Hepatocyte (in vitro differentiated cells): Measurements from ENCODE around the gene APAF1. TPM values are rescaled to one million over a fixed set of nuclear protein-coding genes. Genes with fewer than 3 reads are reported as not detected.

ENCODE experiments used
- DNase-seq: peaks from one replicate; pipeline ENCODE4 v3.0.0-alpha.2; 2016; ENCODE audit warnings: low spot score
- H2AFZ ChIP-seq: fragments of 200-600 bp; sonication (generic); 2 replicates; pipeline ENCODE4 v1.6.0; 2016; ENCODE audit warnings: antibody characterized with exemption, mild to moderate bottlenecking
- H3K27ac ChIP-seq: fragments of 200-600 bp; sonication (generic); 2 replicates; pipeline ENCODE4 v1.5.1; 2016; ENCODE audit warnings: mild to moderate bottlenecking
- H3K27me3 ChIP-seq: fragments of 200-600 bp; sonication (generic); 2 replicates; pipeline ENCODE4 v1.6.1; 2016
- H3K36me3 ChIP-seq: fragments of 200-600 bp; sonication (generic); replicated peaks from 2 replicates; pipeline ENCODE4 v1.5.1; 2016; ENCODE audit warnings: low read depth; ENCODE audit not compliant: insufficient read depth
- H3K4me1 ChIP-seq: fragments of 200-600 bp; sonication (generic); 2 replicates; pipeline ENCODE4 v1.5.1; 2016; ENCODE audit warnings: mild to moderate bottlenecking, moderate library complexity; ENCODE audit not compliant: insufficient read depth
- H3K4me2 ChIP-seq: fragments of 200-600 bp; sonication (generic); 2 replicates; pipeline ENCODE4 v1.6.0; 2016
- H3K4me3 ChIP-seq: fragments of 200-600 bp; sonication (generic); 2 replicates; pipeline ENCODE4 v1.5.1; 2016; ENCODE audit warnings: mild to moderate bottlenecking
- H3K79me2 ChIP-seq: fragments of 200-600 bp; sonication (generic); 2 replicates; pipeline ENCODE4 v1.6.0; 2017; ENCODE audit warnings: mild to moderate bottlenecking
- H3K9me2 ChIP-seq: fragments of 200-600 bp; sonication (generic); replicated peaks from 2 replicates; pipeline ENCODE4 v1.6.0; 2017; ENCODE audit warnings: mild to moderate bottlenecking; ENCODE audit not compliant: insufficient read depth
- H3K9me3 ChIP-seq: fragments of 200-600 bp; sonication (generic); 2 replicates; pipeline ENCODE4 v1.5.1; 2016; ENCODE audit warnings: low read depth, mild to moderate bottlenecking
- H4K20me1 ChIP-seq: fragments of 200-600 bp; sonication (generic); 2 replicates; pipeline ENCODE4 v1.6.0; 2016; ENCODE audit warnings: mild to moderate bottlenecking; ENCODE audit not compliant: insufficient read depth, poor library complexity, severe bottlenecking
- EZH2 ChIP-seq: fragments of 200-600 bp; sonication (generic); IDR thresholded peaks from 2 replicates; pipeline ENCODE4 v1.6.1; 2016; ENCODE audit warnings: antibody characterized with exemption, mild to moderate bottlenecking, borderline replicate concordance
- EZH2phosphoT487 ChIP-seq: fragments of 200-600 bp; sonication (generic); IDR thresholded peaks from one replicate; pipeline ENCODE4 v1.6.1; 2018; ENCODE audit warnings: antibody characterized with exemption, mild to moderate bottlenecking, low read depth, moderate library complexity; ENCODE audit not compliant: unreplicated experiment, severe bottlenecking
- WGBS: methylation state at CpG from one replicate; pipeline ENCODE4 v1.1.6; 2016; ENCODE audit warnings: low lambda C conversion rate; ENCODE audit errors: missing lambda C conversion rate; 5-methylcytosine and 5-hydroxymethylcytosine counted together
- polyA plus RNA-seq: library from polyadenylated mRNA; unstranded; fragments of >200 nt; fragmentation: Nextera tagmentation; extraction: Ambion mirVana; gene quantifications from 2 replicates; pipeline ENCODE4 v1.2.1, GENCODE V29; 2016
- total RNA-seq: library from RNA; depleted of rRNA; stranded (reverse); fragments of >200 nt; gene quantifications from 2 replicates; pipeline ENCODE4 v1.2.3, GENCODE V29; 2014
- TF ChIP-seq, protein P1 (sequence below): fragments of 200-600 bp; sonication (generic); IDR thresholded peaks from 2 replicates; pipeline ENCODE4 v1.5.1; 2016; ENCODE audit warnings: antibody characterized with exemption, mild to moderate bottlenecking; ENCODE audit not compliant: poor library complexity

APAF1 gene
- total and polyA plus RNA-seq, 2 experiments from 2014 or later: 6.8 to 26.4 TPM

DNA sequence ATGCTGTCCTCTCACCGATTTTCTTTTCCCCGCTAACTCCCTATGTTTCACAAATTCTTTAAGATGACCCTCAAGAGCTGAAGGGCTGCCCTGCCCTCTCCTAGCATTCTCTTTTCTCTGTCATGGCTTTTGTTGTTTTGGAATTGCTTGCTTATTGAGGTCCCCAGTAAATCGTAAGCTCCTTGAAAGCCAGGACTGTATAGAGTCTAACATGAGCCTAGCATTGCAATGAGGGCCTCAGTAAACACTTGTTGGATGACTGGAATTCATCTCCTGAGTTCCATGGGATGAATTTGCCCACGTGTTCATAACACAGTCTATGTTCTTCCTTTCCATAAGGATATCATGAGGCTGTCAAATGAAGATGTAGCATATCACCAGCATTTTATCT lies 92.2 kb downstream of the APAF1 start:
- no peak for DNase-seq
- Histone ChIP-seq H4K20me1 (no peaks in the 10 kb centered on the region), H3K9me3 (no peaks in the 10 kb centered on the region), H3K79me2 (no peaks in the 10 kb centered on the region), H3K4me3 (no peak overlapping the region), H3K9me2 (no peaks in the 10 kb centered on the region), H2AFZ (no peak overlapping the region), H3K27ac (no peak overlapping the region), H3K4me1 (peaks cover 15% of the 10 kb centered on the region), H3K4me2 (peak overlapping the region; percentile 44), H3K27me3 (no peaks in the 10 kb centered on the region), H3K36me3 (no peaks in the 10 kb centered on the region)
- WGBS: 47% methylated on average over 4 of the region's 4 CpGs
- TF ChIP-seq EZH2 (no peak), EZH2phosphoT487 (no peak)
- TF ChIP-seq, protein P1, sequence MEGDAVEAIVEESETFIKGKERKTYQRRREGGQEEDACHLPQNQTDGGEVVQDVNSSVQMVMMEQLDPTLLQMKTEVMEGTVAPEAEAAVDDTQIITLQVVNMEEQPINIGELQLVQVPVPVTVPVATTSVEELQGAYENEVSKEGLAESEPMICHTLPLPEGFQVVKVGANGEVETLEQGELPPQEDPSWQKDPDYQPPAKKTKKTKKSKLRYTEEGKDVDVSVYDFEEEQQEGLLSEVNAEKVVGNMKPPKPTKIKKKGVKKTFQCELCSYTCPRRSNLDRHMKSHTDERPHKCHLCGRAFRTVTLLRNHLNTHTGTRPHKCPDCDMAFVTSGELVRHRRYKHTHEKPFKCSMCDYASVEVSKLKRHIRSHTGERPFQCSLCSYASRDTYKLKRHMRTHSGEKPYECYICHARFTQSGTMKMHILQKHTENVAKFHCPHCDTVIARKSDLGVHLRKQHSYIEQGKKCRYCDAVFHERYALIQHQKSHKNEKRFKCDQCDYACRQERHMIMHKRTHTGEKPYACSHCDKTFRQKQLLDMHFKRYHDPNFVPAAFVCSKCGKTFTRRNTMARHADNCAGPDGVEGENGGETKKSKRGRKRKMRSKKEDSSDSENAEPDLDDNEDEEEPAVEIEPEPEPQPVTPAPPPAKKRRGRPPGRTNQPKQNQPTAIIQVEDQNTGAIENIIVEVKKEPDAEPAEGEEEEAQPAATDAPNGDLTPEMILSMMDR: no peak

DNA sequence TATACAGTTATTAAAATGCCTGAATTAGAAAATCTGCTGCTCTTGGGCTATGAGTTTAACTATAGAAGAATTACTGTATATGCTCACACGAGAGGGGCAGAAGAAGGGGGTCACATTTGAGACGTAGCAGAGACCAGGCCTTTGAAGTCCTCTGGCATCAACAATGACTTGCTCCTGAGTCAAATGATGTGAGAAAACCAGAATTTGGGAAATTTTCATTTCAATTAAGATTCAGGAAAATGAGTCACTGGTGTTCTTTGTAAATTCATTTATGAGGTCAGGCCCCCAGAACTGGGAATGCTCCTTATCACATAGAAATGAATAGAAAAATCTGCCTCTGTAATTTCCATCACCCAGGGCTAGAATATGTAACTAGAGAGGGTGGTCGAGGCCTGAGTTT lies 92.9 kb downstream of the APAF1 start:
- Histone ChIP-seq H3K4me2 (no peak overlapping the region), H3K4me3 (no peak overlapping the region), H3K36me3 (no peaks in the 10 kb centered on the region), H3K9me3 (no peaks in the 10 kb centered on the region), H3K4me1 (peaks cover 15% of the 10 kb centered on the region), H3K9me2 (no peaks in the 10 kb centered on the region), H3K27me3 (no peaks in the 10 kb centered on the region), H2AFZ (no peak overlapping the region), H3K79me2 (no peaks in the 10 kb centered on the region), H3K27ac (no peak overlapping the region), H4K20me1 (no peaks in the 10 kb centered on the region)
- 94% methylated on average over 3 of the region's 3 CpGs for WGBS
- DNase-seq: no peak
- TF ChIP-seq EZH2phosphoT487: no peak
- no peak for TF ChIP-seq EZH2
- TF ChIP-seq, protein P1: no peak

DNA sequence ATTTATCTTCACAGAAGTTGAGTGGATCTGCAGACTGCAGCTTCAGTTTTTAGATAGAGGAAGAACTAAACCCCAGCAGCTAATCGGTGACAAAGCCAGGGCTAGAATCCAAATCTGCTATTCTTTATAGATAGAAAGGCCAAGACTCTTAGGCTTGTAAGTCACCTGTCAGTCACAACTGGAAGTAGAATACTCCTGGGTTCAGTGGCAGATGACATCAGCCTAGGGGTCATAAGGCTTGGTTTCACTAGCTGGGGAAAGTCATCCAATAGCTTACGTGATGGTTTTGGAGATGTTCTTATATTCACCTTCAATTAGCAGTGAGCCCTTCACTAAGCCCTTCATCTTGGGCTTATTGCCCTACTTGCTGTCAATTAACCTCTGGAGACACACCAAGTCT lies 93.4 kb downstream of the APAF1 start:
- Histone ChIP-seq H3K9me3 (no peaks in the 10 kb centered on the region), H4K20me1 (no peaks in the 10 kb centered on the region), H3K36me3 (no peaks in the 10 kb centered on the region), H3K4me2 (no peak overlapping the region), H2AFZ (no peak overlapping the region), H3K4me1 (peaks cover 15% of the 10 kb centered on the region), H3K4me3 (no peak overlapping the region), H3K79me2 (no peaks in the 10 kb centered on the region), H3K9me2 (no peaks in the 10 kb centered on the region), H3K27ac (no peak overlapping the region), H3K27me3 (no peaks in the 10 kb centered on the region)
- TF ChIP-seq EZH2: no peak
- TF ChIP-seq, protein P1: no peak
- TF ChIP-seq EZH2phosphoT487: no peak
- WGBS: 95% methylated on average over 2 of the region's 2 CpGs
- no peak for DNase-seq

DNA sequence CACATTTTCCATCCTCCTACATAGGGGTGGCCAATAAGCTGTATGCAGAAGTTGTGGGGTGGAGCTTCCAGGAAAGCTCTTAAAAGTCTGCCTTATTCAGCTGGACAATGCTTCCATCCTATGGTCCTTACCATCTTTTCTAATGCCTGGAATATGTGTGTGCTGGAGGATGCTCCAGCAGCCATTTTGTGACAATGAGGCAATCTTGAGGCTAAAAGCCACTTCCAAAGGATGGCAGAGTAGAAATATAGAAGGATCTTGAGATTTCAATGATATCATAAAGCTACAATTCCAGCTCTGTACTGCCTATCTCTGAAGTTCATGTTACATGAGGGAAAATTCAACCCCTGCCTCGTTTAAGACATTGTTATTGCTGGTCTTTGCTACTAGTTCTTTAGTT lies 95.7 kb downstream of the APAF1 start:
- TF ChIP-seq EZH2phosphoT487: no peak
- TF ChIP-seq EZH2: no peak
- TF ChIP-seq, protein P1: no peak
- Histone ChIP-seq H3K9me3 (no peaks in the 10 kb centered on the region), H3K4me2 (no peak overlapping the region), H3K27me3 (peaks cover 2% of the 10 kb centered on the region), H3K36me3 (no peaks in the 10 kb centered on the region), H3K27ac (no peak overlapping the region), H3K4me1 (peaks cover 15% of the 10 kb centered on the region), H3K4me3 (no peak overlapping the region), H3K9me2 (no peaks in the 10 kb centered on the region), H2AFZ (no peak overlapping the region), H4K20me1 (no peaks in the 10 kb centered on the region), H3K79me2 (no peaks in the 10 kb centered on the region)
- 78% methylated on average over 1 of the region's 1 CpG for WGBS
- no peak for DNase-seq
